ENCODE measurements around the gene DSC3. TPM values are rescaled to one million over a fixed set of nuclear protein-coding genes. Genes with fewer than 3 reads are reported as not detected.
A peak's percentile ranks its signal among the peaks of the same experiment; 100 is the strongest.

The DSC3 gene
- total RNA-seq, 1 donor, result under 0.01 TPM

DNA sequence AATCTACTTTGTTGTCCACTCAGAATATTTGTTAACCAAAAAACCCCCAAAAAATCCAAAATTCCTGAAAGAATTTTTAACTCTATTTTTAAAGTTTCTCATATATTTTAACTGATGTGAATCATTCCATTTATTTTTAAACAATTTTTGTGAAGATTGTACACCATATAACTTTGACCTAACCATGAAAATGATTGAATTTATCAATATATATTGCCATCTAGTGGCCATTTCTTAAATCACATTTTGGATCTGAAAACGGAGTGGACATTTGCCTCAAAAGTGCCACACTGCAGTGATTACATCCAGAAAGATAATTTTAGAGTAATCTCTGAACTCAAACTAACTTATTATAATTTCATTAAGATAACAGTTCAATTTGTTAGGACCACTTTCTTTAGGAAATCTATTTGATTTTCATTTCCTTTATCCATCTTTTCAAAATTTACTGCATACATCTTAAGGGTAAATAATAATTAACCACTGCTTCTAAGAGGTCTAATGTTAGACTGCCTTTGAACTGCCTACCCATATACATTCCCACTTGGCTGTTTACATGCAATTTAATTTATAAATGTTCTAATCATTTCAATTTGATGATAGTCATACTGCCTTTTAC is 71.1 kb downstream of the DSC3 start:
- DNase-seq (ENCODE audit: insufficient read length, low spot score, missing footprints), result no peak
- no peaks in the 10 kb centered on the region for H4K20me1 ChIP-seq (ENCODE audit: insufficient read depth, low read length)
- H3K4me1 ChIP-seq (ENCODE audit: insufficient read depth, low read length), result no peaks in the 10 kb centered on the region
- no peaks in the 10 kb centered on the region for H3K9me3 ChIP-seq (ENCODE audit: low read depth, low read length)
- H3K4me2 ChIP-seq (ENCODE audit: insufficient read depth, low read length), result no peak overlapping the region
- no peak overlapping the region for H3K4me3 ChIP-seq (ENCODE audit: insufficient read depth, low read length)
- no peaks in the 10 kb centered on the region for H3K36me3 ChIP-seq (ENCODE audit: insufficient read depth, low read length)
- TF ChIP-seq, protein P1, sequence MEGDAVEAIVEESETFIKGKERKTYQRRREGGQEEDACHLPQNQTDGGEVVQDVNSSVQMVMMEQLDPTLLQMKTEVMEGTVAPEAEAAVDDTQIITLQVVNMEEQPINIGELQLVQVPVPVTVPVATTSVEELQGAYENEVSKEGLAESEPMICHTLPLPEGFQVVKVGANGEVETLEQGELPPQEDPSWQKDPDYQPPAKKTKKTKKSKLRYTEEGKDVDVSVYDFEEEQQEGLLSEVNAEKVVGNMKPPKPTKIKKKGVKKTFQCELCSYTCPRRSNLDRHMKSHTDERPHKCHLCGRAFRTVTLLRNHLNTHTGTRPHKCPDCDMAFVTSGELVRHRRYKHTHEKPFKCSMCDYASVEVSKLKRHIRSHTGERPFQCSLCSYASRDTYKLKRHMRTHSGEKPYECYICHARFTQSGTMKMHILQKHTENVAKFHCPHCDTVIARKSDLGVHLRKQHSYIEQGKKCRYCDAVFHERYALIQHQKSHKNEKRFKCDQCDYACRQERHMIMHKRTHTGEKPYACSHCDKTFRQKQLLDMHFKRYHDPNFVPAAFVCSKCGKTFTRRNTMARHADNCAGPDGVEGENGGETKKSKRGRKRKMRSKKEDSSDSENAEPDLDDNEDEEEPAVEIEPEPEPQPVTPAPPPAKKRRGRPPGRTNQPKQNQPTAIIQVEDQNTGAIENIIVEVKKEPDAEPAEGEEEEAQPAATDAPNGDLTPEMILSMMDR (IDR thresholded peaks at IDR 0.05; ENCODE audit: extremely low read depth, low read depth, low read length), result peak; percentile 53
- H3K79me2 ChIP-seq (ENCODE audit: insufficient read depth, low read length), result no peaks in the 10 kb centered on the region
- no peaks in the 10 kb centered on the region for H3K27me3 ChIP-seq (ENCODE audit: insufficient read depth, low read length)
- H2AFZ ChIP-seq (ENCODE audit: low read length), result no peak overlapping the region
- no peak overlapping the region for H3K27ac ChIP-seq (ENCODE audit: low read depth, low read length)

DNA sequence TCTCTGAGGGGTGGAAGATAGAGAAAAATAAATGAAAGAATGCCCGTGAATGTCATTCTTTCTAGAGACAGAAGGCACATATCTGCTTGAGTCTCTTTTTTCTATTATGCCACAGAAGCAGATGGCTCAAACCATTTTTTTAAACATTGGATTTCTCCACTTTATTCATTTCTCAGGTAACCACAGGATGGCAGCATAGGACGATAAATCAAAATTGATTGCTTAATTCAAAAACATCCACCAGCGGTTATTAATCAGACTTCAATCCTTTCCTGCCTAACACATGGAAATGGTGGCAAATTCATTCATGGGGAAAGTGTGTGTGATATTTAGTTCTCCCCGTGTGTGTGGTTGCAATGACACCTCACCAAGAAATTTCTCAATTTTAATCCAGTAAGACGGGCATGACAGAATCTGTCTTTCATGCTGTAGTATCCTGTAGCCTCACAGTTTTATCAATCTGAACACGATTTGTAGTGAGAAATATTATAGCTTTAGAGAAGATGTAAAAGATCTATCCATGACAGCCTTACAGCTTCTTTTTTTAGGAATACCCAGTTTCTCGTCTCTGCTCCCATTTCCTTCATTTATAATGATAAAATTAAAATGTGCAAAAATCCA is 72.2 kb downstream of the DSC3 start:
- no peak overlapping the region for H3K4me3 ChIP-seq (ENCODE audit: insufficient read depth, low read length)
- no peaks in the 10 kb centered on the region for H3K27me3 ChIP-seq (ENCODE audit: insufficient read depth, low read length)
- no peaks in the 10 kb centered on the region for H3K9me3 ChIP-seq (ENCODE audit: low read depth, low read length)
- no peaks in the 10 kb centered on the region for H4K20me1 ChIP-seq (ENCODE audit: insufficient read depth, low read length)
- no peak overlapping the region for H2AFZ ChIP-seq (ENCODE audit: low read length)
- TF ChIP-seq, protein P1 (IDR thresholded peaks at IDR 0.05; ENCODE audit: extremely low read depth, low read depth, low read length), result peak; percentile 27
- no peak overlapping the region for H3K4me2 ChIP-seq (ENCODE audit: insufficient read depth, low read length)
- H3K36me3 ChIP-seq (ENCODE audit: insufficient read depth, low read length), result no peaks in the 10 kb centered on the region
- no peak for DNase-seq (ENCODE audit: insufficient read length, low spot score, missing footprints)
- H3K4me1 ChIP-seq (ENCODE audit: insufficient read depth, low read length), result no peaks in the 10 kb centered on the region
- no peaks in the 10 kb centered on the region for H3K79me2 ChIP-seq (ENCODE audit: insufficient read depth, low read length)
- no peak overlapping the region for H3K27ac ChIP-seq (ENCODE audit: low read depth, low read length)

DNA sequence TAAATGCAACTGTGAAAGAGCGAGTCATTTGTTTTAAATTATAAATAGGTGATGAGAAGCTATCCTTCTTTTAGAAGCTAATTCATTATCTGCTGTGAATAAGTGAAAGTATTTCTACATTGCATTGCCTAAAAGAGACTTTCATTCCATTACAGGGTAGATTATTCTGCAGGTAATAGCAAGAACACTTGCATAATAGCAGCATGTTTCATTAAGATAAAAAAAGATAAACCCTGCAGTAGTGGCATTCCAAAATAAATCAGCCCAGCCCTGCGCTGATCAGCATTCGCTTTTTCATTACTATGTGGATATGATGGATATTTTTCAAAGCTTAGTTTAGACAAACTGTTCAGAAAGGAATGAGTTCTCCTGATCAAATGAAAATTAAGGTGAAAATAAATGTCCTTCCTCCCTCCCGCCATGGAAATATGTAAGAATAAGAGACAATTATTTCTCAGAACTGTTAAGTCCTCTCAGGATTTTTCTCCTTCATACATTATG is 72.8 kb downstream of the DSC3 start:
- Histone ChIP-seq H3K4me1 (ENCODE audit: insufficient read depth, low read length) (no peaks in the 10 kb centered on the region), H3K9me3 (ENCODE audit: low read depth, low read length) (no peaks in the 10 kb centered on the region), H2AFZ (ENCODE audit: low read length) (no peak overlapping the region), H3K4me3 (ENCODE audit: insufficient read depth, low read length) (no peak overlapping the region), H3K27ac (ENCODE audit: low read depth, low read length) (no peak overlapping the region), H3K36me3 (ENCODE audit: insufficient read depth, low read length) (no peaks in the 10 kb centered on the region), H3K79me2 (ENCODE audit: insufficient read depth, low read length) (no peaks in the 10 kb centered on the region), H4K20me1 (ENCODE audit: insufficient read depth, low read length) (no peaks in the 10 kb centered on the region), H3K4me2 (ENCODE audit: insufficient read depth, low read length) (no peak overlapping the region), H3K27me3 (ENCODE audit: insufficient read depth, low read length) (no peaks in the 10 kb centered on the region)
- TF ChIP-seq, protein P1 (IDR thresholded peaks at IDR 0.05; ENCODE audit: extremely low read depth, low read depth, low read length), result no peak
- DNase-seq (ENCODE audit: insufficient read length, low spot score, missing footprints), result no peak

DNA sequence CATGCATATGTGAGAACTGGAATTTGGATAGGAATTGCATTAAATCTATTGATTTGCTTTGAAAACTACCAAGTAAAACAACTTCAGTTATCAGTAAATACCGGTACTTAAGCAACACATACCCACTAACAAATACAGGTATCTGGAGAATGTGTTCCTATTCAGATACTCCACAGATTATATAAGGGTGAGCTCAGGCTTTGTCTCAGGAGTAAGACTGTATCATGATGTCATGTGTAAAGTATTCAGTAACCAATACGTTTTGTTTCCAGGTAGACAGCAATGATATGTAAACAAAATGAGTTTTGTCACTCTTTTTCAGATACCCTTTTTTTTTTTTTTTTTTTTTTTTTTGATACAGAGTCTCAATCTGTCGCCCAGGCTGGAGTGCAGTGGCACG is 74.8 kb downstream of the DSC3 start:
- no peak for DNase-seq (ENCODE audit: insufficient read length, low spot score, missing footprints)
- no peaks in the 10 kb centered on the region for H3K79me2 ChIP-seq (ENCODE audit: insufficient read depth, low read length)
- no peak overlapping the region for H3K27ac ChIP-seq (ENCODE audit: low read depth, low read length)

More for the DNA sequence above, 74.8 kb downstream of the DSC3 start:
- Histone ChIP-seq H3K4me2 (ENCODE audit: insufficient read depth, low read length) (no peak overlapping the region), H2AFZ (ENCODE audit: low read length) (no peak overlapping the region), H3K4me3 (ENCODE audit: insufficient read depth, low read length) (no peak overlapping the region), H3K36me3 (ENCODE audit: insufficient read depth, low read length) (no peaks in the 10 kb centered on the region), H3K27me3 (ENCODE audit: insufficient read depth, low read length) (no peaks in the 10 kb centered on the region), H3K9me3 (ENCODE audit: low read depth, low read length) (no peaks in the 10 kb centered on the region), H3K4me1 (ENCODE audit: insufficient read depth, low read length) (no peaks in the 10 kb centered on the region), H4K20me1 (ENCODE audit: insufficient read depth, low read length) (no peaks in the 10 kb centered on the region)
- TF ChIP-seq, protein P1 (IDR thresholded peaks at IDR 0.05; ENCODE audit: extremely low read depth, low read depth, low read length), result no peak

Measured in osteoblast (primary cell).